ENCODE measurements around the gene ALDOC.

DNA sequence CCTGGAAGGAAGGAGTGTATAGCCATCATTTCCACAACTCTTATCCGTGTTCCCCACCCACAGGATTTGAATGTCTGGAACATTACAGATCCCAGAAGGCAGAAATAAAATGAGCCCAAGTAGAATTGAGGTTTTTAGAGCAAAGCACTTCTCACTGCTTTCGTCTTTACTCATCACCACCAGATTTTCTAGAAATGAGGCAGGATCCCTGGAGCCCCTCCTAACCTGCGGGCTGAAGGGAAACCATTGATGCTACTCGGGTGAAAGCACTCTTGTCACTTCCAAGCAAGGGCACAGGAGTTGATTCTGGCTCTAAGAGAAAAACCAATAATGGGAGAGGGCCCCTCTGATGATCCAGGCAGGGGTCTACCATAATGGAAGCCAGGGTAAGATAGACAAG is 2.8 kb upstream of the ALDOC start:
- TF ChIP-seq, protein P1, sequence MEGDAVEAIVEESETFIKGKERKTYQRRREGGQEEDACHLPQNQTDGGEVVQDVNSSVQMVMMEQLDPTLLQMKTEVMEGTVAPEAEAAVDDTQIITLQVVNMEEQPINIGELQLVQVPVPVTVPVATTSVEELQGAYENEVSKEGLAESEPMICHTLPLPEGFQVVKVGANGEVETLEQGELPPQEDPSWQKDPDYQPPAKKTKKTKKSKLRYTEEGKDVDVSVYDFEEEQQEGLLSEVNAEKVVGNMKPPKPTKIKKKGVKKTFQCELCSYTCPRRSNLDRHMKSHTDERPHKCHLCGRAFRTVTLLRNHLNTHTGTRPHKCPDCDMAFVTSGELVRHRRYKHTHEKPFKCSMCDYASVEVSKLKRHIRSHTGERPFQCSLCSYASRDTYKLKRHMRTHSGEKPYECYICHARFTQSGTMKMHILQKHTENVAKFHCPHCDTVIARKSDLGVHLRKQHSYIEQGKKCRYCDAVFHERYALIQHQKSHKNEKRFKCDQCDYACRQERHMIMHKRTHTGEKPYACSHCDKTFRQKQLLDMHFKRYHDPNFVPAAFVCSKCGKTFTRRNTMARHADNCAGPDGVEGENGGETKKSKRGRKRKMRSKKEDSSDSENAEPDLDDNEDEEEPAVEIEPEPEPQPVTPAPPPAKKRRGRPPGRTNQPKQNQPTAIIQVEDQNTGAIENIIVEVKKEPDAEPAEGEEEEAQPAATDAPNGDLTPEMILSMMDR (IDR thresholded peaks at IDR 0.05): no peak
- no peak for TF ChIP-seq POLR2A (IDR thresholded peaks at IDR 0.05)

Measured in uterus (tissue), 2 donors.